HG02759 (cell line): ENCODE measurements around the gene HTR3A.
"Not testable (repeated sequence)": the region's sequence is repeated elsewhere in the genome, so short reads cannot be mapped to it uniquely, and the experiment has no call there.

Experiments
- ATAC-seq: cut with Tn5 transposase; IDR thresholded peaks from one replicate; pipeline ENCODE4 v1.9.1; 2021; ENCODE audit warnings: mild to moderate bottlenecking, moderate library complexity; ENCODE audit not compliant: unreplicated experiment

Gene HTR3A

DNA sequence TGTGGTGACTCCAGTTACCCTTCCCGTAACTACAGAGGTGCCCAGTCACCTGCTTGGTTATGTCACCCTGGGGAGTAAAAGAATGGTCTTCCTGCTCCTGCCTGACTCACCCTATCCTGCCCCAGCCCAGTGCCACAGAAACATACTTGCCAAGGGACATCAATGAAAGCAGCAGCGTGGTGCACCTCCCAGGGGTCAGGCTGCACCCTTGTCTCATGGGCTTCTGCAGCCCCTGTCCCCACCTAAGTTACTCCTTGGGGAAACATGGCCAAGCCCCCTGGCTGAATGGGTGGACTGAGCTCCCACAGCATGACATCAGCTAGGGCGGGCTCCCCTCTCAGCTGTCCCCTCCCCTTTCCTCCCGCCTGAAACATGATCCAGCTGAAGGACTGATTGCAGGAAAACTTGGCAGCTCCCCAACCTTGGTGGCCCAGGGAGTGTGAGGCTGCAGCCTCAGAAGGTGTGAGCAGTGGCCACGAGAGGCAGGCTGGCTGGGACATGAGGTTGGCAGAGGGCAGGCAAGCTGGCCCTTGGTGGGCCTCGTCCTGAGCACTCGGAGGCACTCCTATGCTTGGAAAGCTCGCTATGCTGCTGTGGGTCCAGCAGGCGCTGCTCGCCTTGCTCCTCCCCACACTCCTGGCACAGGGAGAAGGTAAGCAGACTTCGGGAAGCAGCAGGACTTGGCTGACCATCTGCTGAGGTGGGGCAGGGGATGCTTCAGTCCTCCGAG, at the start of gene HTR3A:
HTR3A (plus strand) TSS at position 368 of the 730 bp plus-strand sequence; CDS start at position 586, 218 bp downstream.
- no peak for ATAC-seq

GRCh38 chr11:113926273-113927197, 48.4 kb upstream of the HTR3A start:
- no peak for ATAC-seq

- no peak for ATAC-seq
These were observed 46.6 kb upstream of the HTR3A start for GRCh38 chr11:113928311-113928710.

- ATAC-seq: no peak
These were observed 42.1 kb upstream of the HTR3A start for GRCh38 chr11:113932788-113933187.

DNA sequence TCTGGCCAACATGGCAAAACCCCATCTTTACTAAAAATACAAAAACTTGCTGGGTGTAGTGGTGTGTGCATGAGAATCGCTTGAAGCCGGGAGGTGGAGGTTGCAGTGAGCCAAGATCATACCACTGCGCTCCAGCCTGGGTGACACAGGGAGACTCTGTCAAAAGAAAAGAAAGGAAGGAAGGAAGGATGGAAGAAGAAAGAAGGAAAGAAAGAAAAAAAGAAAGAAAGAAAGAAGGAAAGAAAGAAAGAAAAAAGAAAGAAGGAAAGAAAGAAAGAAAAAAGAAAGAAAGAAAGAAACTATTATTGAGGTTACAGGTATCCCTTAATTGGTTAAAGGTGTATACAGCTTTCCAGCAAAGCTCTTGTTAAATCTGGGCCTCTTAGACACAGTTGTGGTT, 40.7 kb upstream of the HTR3A start:
- ATAC-seq: not testable (repeated sequence)

DNA sequence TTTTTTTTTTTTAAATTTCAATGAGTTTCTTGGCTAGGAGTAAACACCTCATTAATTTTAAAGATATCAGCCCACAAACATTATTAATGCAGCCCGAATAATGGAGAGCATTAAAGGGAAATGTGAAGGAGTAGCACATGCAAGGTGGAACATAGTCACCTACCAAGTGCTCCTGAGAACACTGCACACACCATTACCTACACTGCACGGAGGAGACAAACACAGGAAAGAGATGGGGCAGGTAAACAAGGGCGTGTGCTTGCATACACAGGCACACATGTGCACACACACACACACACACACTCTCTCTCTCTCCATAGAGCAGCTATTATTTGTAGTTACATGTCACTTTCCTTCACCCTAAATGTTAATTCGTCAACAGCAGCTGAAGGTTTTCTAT, 40.1 kb upstream of the HTR3A start:
- ATAC-seq: no peak

DNA sequence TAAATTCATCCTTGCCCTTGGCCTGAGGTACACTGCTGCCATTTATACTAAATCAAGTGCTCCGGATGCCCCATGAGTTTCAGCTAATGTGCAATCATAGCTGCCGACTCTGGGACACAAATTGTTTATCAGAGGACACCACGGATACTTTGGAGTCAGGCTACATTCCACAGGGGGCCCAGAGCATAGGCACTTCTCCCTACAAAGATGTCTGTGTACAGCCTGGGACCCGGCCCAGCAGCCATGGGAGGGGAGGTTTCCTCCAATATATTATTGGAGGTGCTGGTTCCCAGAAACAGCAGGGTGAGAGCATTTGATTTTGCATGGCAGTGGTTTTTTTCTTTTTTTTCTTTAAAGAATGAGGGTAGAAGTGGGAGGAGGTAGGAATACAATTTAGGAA, 39.0 kb upstream of the HTR3A start:
- ATAC-seq: no peak

GRCh38 chr11:113937918-113938317, 37.0 kb upstream of the HTR3A start:
- ATAC-seq: no peak

GRCh38 chr11:113942256-113942655, 32.7 kb upstream of the HTR3A start:
- no peak for ATAC-seq

GRCh38 chr11:113946162-113946561, 28.7 kb upstream of the HTR3A start:
- ATAC-seq: not testable (repeated sequence)

DNA sequence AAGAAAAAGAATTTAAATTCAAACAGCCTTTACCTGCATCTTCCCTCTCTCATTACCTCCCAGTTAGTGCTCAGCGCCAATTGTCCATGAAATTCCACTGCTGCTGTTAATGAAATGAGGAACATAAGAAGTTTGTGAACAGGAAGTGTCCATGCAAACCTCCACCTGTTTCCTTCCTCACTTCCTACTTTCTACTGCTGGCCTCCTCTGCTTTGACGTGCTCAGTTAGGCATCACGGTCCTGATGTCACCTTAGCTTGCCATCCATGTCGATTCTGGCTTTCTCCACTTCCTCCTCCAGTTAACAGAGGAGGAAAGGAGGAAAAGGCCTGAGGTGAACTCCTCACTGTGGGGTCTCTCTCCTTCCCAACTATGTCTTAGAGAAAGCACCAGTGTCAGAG, 26.9 kb upstream of the HTR3A start:
- no peak for ATAC-seq

- no peak for ATAC-seq
These were observed 25.0 kb upstream of the HTR3A start for GRCh38 chr11:113949891-113950290.

DNA sequence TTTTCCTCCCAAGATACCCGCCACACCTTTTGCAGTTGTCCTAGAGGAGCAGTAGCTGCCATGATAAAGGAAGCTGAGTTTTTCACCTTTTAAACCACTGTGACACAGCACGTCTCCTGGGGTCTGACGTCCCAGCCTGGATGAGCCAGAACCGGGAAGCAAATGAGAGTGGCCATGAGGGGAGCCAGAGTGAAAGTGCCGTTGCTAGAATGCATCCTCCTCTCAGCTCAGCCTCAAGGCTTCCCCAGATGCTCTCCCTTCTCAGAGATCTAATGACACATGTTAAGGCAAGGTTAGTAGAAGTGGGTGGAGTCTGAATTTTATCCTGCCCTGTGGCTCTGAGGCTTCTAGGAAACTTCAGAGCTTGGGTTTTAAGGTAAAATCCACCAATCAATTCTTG, 23.4 kb upstream of the HTR3A start:
- ATAC-seq: no peak

GRCh38 chr11:113952070-113952469, 22.8 kb upstream of the HTR3A start:
- no peak for ATAC-seq

GRCh38 chr11:113952588-113952987, 22.3 kb upstream of the HTR3A start:
- ATAC-seq: no peak

- ATAC-seq: no peak
These were observed 20.7 kb upstream of the HTR3A start for GRCh38 chr11:113954235-113954634.

DNA sequence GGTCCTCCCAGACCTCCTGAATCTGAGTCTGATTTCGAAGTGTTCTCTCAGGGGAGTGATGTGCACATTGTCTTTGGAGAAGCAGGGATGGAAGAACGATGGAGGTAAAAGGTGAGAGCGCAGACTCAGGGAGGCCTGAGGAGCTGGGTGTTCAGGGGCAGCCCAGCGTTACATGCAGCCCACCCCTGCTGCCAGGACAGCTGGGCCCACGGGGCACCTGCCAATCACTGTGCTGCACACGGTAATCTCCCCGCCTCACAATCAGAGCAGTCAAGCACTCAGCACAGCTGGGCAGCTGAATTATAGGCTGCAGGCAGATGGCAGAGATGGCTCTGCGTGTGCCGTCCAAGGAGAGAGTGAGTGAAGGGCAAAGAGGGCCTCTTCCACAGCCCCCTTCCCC, 17.9 kb upstream of the HTR3A start:
- ATAC-seq: no peak

DNA sequence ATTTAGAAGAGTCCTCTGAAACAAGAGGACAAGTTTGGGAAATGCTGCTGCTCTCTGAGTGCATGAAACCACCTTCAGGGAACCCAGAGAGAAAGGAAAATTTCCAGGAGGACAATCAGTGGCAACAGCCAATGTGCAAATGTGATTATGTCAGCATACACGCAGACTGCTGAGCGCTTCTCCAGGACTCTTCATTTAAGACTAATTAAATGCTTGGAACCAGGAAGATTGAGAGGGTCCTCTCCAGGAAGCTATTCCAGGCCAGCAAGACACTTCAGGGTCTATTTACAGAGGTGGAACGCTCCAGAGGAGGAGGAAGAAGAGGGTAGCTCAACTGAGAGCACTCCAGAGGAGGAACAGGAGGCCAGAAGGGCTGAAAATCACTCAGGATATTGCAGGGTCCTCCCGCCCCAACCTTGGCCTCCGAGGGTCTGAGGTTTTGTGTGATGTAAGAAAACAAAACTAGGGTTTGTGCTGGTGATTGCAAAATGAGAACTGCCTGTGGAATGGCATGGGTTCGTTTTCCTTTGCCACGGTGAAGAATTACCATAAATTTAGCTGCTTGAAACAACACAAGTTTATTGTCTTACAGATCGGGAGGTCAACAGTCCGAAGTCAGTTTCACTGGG, 14.1 kb upstream of the HTR3A start:
- ATAC-seq: no peak

DNA sequence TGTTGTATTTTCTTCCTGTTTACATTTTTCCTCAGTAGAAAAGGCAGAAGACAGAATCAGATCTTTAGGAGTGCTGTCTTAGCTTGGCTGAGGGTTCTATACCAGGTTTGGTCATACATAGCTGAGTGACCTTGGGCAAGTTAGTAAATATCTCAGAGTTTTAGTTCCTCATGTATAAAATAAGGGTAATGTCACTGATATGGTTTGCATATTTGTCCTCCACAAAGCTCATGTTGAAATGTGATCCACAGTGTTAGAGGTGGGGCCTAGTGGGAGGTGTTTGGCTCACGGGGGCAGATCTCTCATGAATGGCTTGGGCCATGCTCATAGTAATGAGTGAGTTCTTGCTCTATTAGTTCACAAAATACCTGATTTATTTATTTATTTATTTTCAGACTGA, 7.5 kb upstream of the HTR3A start:
- ATAC-seq: no peak

GRCh38 chr11:113971506-113972195, 3.3 kb upstream of the HTR3A start:
- ATAC-seq: no peak

DNA sequence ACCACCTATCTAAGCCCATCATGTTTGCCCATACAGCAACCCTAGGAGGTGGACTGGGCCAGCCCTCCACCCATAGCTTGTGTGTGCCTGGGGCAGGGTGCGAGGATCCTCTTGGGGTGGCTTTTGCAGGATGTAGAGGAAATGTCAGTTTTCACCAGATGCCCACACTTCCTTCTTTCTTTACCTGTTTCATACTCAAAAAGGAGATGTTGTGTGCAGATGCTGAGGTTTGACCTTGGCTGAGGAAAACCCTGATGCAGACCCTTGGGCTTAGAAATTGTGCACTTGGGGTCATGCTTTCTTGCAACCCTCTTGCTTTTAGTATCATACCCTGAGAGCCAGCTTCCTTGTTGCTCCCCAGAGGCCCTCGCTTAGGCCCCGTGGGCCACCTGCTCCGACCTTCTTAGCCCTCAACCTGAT, 2.2 kb downstream of the HTR3A start:
- peak; percentile 65 for ATAC-seq
